Spleen (tissue), 11 donors: ENCODE data around the gene SETDB2. TPM values are rescaled to one million over a fixed set of nuclear protein-coding genes. Genes with fewer than 3 reads are reported as not detected.
"Not testable (repeated sequence)": the region's sequence is repeated elsewhere in the genome, so short reads cannot be mapped to it uniquely, and the experiment has no call there.

Source experiments
- DNase-seq: peaks from one replicate; pipeline ENCODE4 v3.0.0-alpha.2; 2020
- H3K27ac ChIP-seq, 8 donors: fragments of 200-600 bp; sonication (generic) in 7 of 8; 1 replicate in 4 of 8; 2 replicates in 4 of 8; pipeline versions ENCODE4 v1.5.0 to v1.8.0; 2016 to 2021; ENCODE audit warnings: inconsistent platforms in 4 of 8, mild to moderate bottlenecking in 4 of 8, moderate library complexity in 1 of 8
- H3K27me3 ChIP-seq, 7 donors: fragments of 200-600 bp; sonication (generic) in 6 of 7; replicated peaks in 1 of 7; 1 replicate in 4 of 7; 2 replicates in 3 of 7; pipeline versions ENCODE4 v1.5.0 to v1.8.0; 2016 to 2021; ENCODE audit warnings: inconsistent platforms in 3 of 7, mild to moderate bottlenecking in 1 of 7
- H3K36me3 ChIP-seq, 6 donors: fragments of 200-600 bp; sonication (generic) in 5 of 6; 1 replicate in 4 of 6; 2 replicates in 2 of 6; pipeline versions ENCODE4 v1.5.0 to v1.8.0; 2016 to 2021; ENCODE audit warnings: inconsistent platforms in 2 of 6
- H3K4me1 ChIP-seq, 6 donors: fragments of 200-600 bp; sonication (generic) in 5 of 6; 1 replicate in 3 of 6; 2 replicates in 3 of 6; pipeline versions ENCODE4 v1.5.0 to v1.8.0; 2016 to 2021; ENCODE audit warnings: inconsistent platforms in 3 of 6
- H3K4me3 ChIP-seq, 8 donors: fragments of 200-600 bp; sonication (generic) in 7 of 8; 1 replicate in 4 of 8; 2 replicates in 4 of 8; pipeline versions ENCODE4 v1.5.0 to v1.8.0; 2016 to 2021; ENCODE audit warnings: inconsistent platforms in 4 of 8, mild to moderate bottlenecking in 4 of 8, moderate library complexity in 2 of 8
- H3K9me3 ChIP-seq, 8 donors: fragments of 200-600 bp; sonication (generic) in 7 of 8; 1 replicate in 4 of 8; 2 replicates in 4 of 8; pipeline versions ENCODE4 v1.5.0 to v1.8.0; 2016 to 2021; ENCODE audit warnings: inconsistent platforms in 4 of 8
- CTCF ChIP-seq, 11 experiments: fragments of 200-600 bp in 7 of 11; fragments of 450-650 bp in 4 of 11; sonication (generic) in 4 of 11; IDR thresholded peaks in 8 of 11; conservative IDR thresholded peaks in 3 of 11; 1 replicate in 7 of 11; 2 replicates in 4 of 11; pipeline versions ENCODE4 v1.4.0 to v1.8.0; 2016 to 2021; ENCODE audit warnings: antibody characterized with exemption in 11 of 11, inconsistent platforms in 4 of 11, mild to moderate bottlenecking in 1 of 11
- POLR2A ChIP-seq, 3 donors: fragments of 450-650 bp; IDR thresholded peaks; one replicate each; pipeline ENCODE4 v1.5.1; 2017; ENCODE audit warnings: antibody characterized with exemption in 3 of 3, mild to moderate bottlenecking in 1 of 3
- POLR2AphosphoS5 ChIP-seq, 3 donors: sonication (generic); formaldehyde crosslinking; IDR thresholded peaks; one replicate each; pipeline ENCODE4 v1.5.1; 2017; ENCODE audit warnings: antibody characterized with exemption in 3 of 3
- WGBS, 5 donors: extraction: QIAGEN DNeasy Blood & Tissue Kit in 3 of 5; methylation state at CpG; one replicate each; pipeline versions ENCODE4 v1.1.5 to v1.1.7; 2013 to 2018; 5-methylcytosine and 5-hydroxymethylcytosine counted together
- intact Hi-C: fragments of 100-400 bp; cut with DNase I; formaldehyde crosslinking; loops from one replicate; pipeline ENCODE4 v1.15.0; 2023; ENCODE audit warnings: low total_unique reads
- polyA plus RNA-seq, 3 donors: library from polyadenylated mRNA; stranded (reverse); fragments of 200-250 nt; gene quantifications; one replicate each; pipeline ENCODE4 v1.2.1, GENCODE V29; 2013
- total RNA-seq, 7 donors: library from RNA; depleted of rRNA in 3 of 7; stranded (reverse); fragments of >200 nt in 3 of 7; fragmentation: NEBNext Ultra II Directional in 4 of 7; extraction: Animal tissue kit (Norgen Biotek cat#: 25700) in 4 of 7; gene quantifications; one replicate each; pipeline versions ENCODE4 v1.1.0 to v1.2.1, GENCODE V29; 2016 to 2021
- donor health status: healthy with polysubstance abuse.
- donor health status: DM: no; HTN: no; CAD: no; lungs with moderate emphysema.
- donor health status: DM: no; HTN: no; CAD: no.
- donor health status: Bipolar disorder and iron deficiency.
- donor health status: healthy.
- donor health status: DM: no; HTN: no; CAD: no.
- donor health status: DM: yes; HTN: yes; CAD: no.

The SETDB2 gene
- total and polyA plus RNA-seq, 10 donors = 5.4 to 26.7 (median 20.0) TPM

GRCh38 chr13:49488563-49488962 is 44.5 kb downstream of the SETDB2 start:
- Histone ChIP-seq H3K9me3 (no peaks in the 10 kb centered on the region), H3K27ac (no peak overlapping the region), H3K4me3 (no peak overlapping the region), H3K36me3 (peaks cover 0 to 81% (median 43%) of the 10 kb centered on the region in 6 donors), H3K4me1 (no peaks in the 10 kb centered on the region), H3K27me3 (no peaks in the 10 kb centered on the region)
- DNase-seq = no peak
- TF ChIP-seq POLR2AphosphoS5 (IDR thresholded peaks at IDR 0.05) = no peak
- TF ChIP-seq POLR2A (IDR thresholded peaks at IDR 0.05) = no peak
- no peak for TF ChIP-seq CTCF (IDR thresholded peaks at IDR 0.05 in 8 of 11, conservative IDR thresholded peaks at IDR 0.05 in 3 of 11)
- intact Hi-C loops = no loop called here
- 90 to 97% (median 96%) methylated on average over 2 of the region's 2 CpGs for WGBS, 5 donors

GRCh38 chr13:49494645-49495044 is 50.6 kb downstream of the SETDB2 start:
- no peak for DNase-seq
- 52 to 74% (median 64%) methylated on average over 2 of the region's 2 CpGs for WGBS, 5 donors
- peak overlapping the region; percentile 91 to 99 (median 96) for H3K27ac ChIP-seq
- no peaks in the 10 kb centered on the region for H3K9me3 ChIP-seq
- peaks cover 0 to 33% (median 5%) of the 10 kb centered on the region in 6 donors for H3K36me3 ChIP-seq
- H3K4me3 ChIP-seq = peak overlapping the region in 7 of 8 donors; percentile 57 to 85 (median 61)
- TF ChIP-seq POLR2A (IDR thresholded peaks at IDR 0.05) (no peak), POLR2AphosphoS5 (IDR thresholded peaks at IDR 0.05) (no peak), CTCF (IDR thresholded peaks at IDR 0.05 in 8 of 11, conservative IDR thresholded peaks at IDR 0.05 in 3 of 11) (no peak)
- H3K27me3 ChIP-seq = no peaks in the 10 kb centered on the region
- intact Hi-C loops = no loop called here
- H3K4me1 ChIP-seq = peaks cover 3 to 49% (median 32%) of the 10 kb centered on the region in 6 donors

GRCh38 chr13:49495783-49496762 is 52.0 kb downstream of the SETDB2 start, which contains the start of gene PHF11:
Gene PHF11 (plus strand): TSS chr13:49495953. CDS start chr13:49496002, 49 bp downstream.
- Histone ChIP-seq H3K9me3 (no peaks in the 10 kb centered on the region), H3K4me3 (peak within 1 kb of the TSS; percentile 56 to 85 (median 60)), H3K36me3 (peaks cover 0 to 37% (median 5%) of the 10 kb centered on the region in 6 donors), H3K27me3 (no peaks in the 10 kb centered on the region), H3K27ac (peak within 1 kb of the TSS; percentile 91 to 99 (median 96)), H3K4me1 (peaks cover 3 to 60% (median 36%) of the 10 kb centered on the region in 6 donors)
- TF ChIP-seq POLR2AphosphoS5 (IDR thresholded peaks at IDR 0.05) (peak; percentile 87 to 92 (median 91)), CTCF (IDR thresholded peaks at IDR 0.05 in 8 of 11, conservative IDR thresholded peaks at IDR 0.05 in 3 of 11) (peak in 6 of 11 experiments; percentile 17 to 49 (median 38)), POLR2A (IDR thresholded peaks at IDR 0.05) (peak in 1 of 3 donors; percentile 53)
- intact Hi-C loops = no loop called here
- 1 to 3% (median 1%) methylated on average over 23 to 71 of the region's 71 CpGs for WGBS, 5 donors
- peak; percentile 97 for DNase-seq

- WGBS, 5 donors = 72 to 82% (median 81%) methylated on average over 11 of the region's 11 CpGs
- peaks cover 3 to 60% (median 36%) of the 10 kb centered on the region in 6 donors for H3K4me1 ChIP-seq
- H3K27ac ChIP-seq = peak overlapping the region; percentile 91 to 99 (median 96)
- intact Hi-C loops, H3K27me3 ChIP-seq, H3K9me3 ChIP-seq, DNase-seq: not testable (repeated sequence)
- peaks cover 0 to 38% (median 2%) of the 10 kb centered on the region in 6 donors for H3K36me3 ChIP-seq
- H3K4me3 ChIP-seq = peak overlapping the region in 6 of 8 donors; percentile 56 to 85 (median 60)
Measured at GRCh38 chr13:49496837-49497236, 52.8 kb downstream of the SETDB2 start.
